ENCODE measurements around the gene NKTR. TPM values are rescaled to one million over a fixed set of nuclear protein-coding genes. Genes with fewer than 3 reads are reported as not detected.

The NKTR gene
- total RNA-seq, 1 donor from 2014 or later, result 73.7 TPM

DNA sequence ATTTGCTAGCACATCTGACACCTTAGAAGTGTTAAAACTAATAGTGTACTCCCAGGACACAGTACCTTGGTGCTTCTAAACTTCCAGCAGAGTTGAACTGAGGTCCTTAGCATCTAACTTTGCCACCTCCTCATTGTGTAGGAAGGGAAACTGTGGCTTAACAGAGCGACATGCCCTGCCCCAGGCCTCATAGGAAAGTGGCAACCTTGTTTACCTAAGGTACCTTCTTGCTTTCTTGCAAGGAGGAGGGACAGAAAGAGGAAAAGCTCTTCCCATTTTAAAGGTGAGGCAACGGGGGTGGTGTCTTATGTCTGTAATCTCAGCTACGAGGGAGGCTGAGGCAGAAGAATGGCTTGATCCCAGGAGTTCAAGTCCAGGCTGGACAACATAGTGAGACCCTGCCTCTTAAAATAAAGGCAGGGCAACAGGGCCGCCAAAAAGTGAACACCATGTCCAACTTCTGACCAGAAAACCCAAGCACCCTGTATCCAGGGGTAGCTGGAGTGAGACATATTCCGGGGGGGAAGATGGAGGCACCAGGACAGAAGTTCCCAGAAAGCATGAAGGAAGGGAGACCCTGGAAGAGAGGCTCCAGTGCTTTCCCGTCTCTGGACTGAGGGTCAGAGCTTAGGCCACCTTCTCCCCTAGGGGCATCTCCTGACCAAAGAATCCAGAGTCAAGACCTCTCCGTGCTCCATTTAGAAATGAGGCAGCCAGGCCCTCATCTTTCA is 84.3 kb downstream of the NKTR start:
- H3K9me3 Mint-ChIP-seq (ENCODE audit: unreplicated experiment), result no peaks in the 10 kb centered on the region
- no peak overlapping the region for H3K27ac Mint-ChIP-seq (ENCODE audit: unreplicated experiment)
- H3K4me3 Mint-ChIP-seq (ENCODE audit: unreplicated experiment), result no peak overlapping the region
- TF ChIP-seq, protein P1, sequence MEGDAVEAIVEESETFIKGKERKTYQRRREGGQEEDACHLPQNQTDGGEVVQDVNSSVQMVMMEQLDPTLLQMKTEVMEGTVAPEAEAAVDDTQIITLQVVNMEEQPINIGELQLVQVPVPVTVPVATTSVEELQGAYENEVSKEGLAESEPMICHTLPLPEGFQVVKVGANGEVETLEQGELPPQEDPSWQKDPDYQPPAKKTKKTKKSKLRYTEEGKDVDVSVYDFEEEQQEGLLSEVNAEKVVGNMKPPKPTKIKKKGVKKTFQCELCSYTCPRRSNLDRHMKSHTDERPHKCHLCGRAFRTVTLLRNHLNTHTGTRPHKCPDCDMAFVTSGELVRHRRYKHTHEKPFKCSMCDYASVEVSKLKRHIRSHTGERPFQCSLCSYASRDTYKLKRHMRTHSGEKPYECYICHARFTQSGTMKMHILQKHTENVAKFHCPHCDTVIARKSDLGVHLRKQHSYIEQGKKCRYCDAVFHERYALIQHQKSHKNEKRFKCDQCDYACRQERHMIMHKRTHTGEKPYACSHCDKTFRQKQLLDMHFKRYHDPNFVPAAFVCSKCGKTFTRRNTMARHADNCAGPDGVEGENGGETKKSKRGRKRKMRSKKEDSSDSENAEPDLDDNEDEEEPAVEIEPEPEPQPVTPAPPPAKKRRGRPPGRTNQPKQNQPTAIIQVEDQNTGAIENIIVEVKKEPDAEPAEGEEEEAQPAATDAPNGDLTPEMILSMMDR (IDR thresholded peaks at IDR 0.05), result no peak
- peaks cover 8% of the 10 kb centered on the region for H3K4me1 Mint-ChIP-seq (ENCODE audit: unreplicated experiment)
- no peaks in the 10 kb centered on the region for H3K36me3 Mint-ChIP-seq (ENCODE audit: unreplicated experiment)
- H3K27me3 Mint-ChIP-seq (ENCODE audit: unreplicated experiment), result peaks cover 29% of the 10 kb centered on the region
- no peak for DNase-seq (ENCODE audit: extremely low spot score, unreplicated experiment)

DNA sequence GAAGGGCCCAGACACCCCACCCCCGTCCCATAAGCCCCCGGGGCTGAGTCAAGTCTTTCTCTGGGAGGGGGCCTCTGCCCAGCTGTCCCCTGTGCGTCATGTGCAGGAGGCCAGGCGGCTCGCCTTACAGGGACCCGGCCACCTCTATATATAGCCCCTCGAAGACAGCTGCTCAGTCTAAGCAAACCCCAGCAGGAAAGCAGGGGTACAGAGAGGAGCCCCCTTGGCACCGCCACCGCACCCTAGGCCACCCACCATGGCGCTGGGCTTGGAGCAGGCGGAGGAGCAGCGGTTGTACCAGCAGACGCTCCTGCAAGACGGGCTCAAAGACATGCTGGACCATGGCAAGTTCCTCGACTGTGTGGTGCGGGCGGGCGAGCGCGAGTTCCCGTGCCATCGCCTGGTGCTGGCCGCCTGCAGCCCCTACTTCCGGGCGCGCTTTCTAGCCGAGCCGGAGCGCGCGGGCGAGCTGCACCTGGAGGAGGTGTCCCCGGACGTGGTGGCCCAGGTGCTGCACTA is 84.9 kb downstream of the NKTR start, which contains the start of gene KLHL40:
Gene KLHL40, plus strand, starts transcription at position 175 of the 519 bp plus-strand sequence. Its CDS starts 82 bp downstream, at position 257.
- H3K4me3 Mint-ChIP-seq (ENCODE audit: unreplicated experiment), result no peak within 1 kb of the TSS
- peaks cover 8% of the 10 kb centered on the region for H3K4me1 Mint-ChIP-seq (ENCODE audit: unreplicated experiment)
- no peak for DNase-seq (ENCODE audit: extremely low spot score, unreplicated experiment)
- no peaks in the 10 kb centered on the region for H3K36me3 Mint-ChIP-seq (ENCODE audit: unreplicated experiment)
- H3K9me3 Mint-ChIP-seq (ENCODE audit: unreplicated experiment), result no peaks in the 10 kb centered on the region
- no peak within 1 kb of the TSS for H3K27ac Mint-ChIP-seq (ENCODE audit: unreplicated experiment)
- peaks cover 29% of the 10 kb centered on the region for H3K27me3 Mint-ChIP-seq (ENCODE audit: unreplicated experiment)
- TF ChIP-seq, protein P1 (IDR thresholded peaks at IDR 0.05), result no peak

DNA sequence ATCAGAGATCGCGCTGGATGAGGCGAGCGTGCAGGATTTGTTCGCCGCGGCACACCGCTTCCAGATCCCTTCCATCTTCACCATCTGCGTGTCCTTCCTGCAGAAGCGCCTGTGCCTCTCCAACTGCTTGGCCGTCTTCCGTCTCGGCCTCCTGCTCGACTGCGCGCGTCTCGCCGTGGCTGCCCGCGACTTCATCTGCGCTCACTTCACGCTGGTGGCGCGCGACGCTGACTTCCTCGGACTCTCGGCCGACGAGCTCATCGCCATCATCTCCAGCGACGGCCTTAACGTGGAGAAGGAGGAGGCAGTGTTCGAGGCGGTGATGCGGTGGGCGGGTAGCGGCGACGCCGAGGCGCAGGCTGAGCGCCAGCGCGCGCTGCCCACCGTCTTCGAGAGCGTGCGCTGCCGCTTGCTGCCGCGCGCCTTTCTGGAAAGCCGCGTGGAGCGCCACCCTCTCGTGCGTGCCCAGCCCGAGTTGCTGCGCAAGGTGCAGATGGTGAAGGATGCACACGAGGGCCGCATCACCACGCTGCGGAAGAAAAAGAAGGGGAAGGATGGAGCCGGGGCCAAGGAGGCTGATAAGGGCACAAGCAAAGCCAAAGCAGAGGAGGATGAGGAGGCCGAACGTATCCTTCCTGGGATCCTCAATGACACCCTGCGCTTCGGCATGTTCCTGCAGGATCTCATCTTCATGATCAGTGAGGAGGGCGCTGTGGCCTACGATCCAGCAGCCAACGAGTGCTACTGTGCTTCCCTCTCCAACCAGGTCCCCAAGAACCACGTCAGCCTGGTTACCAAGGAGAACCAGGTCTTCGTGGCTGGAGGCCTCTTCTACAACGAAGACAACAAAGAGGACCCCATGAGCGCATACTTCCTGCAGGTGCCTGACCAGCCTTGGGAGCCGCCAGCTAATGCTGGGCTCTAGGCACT is 85.7 kb downstream of the NKTR start:
- H3K4me1 Mint-ChIP-seq (ENCODE audit: unreplicated experiment), result peaks cover 8% of the 10 kb centered on the region
- H3K27me3 Mint-ChIP-seq (ENCODE audit: unreplicated experiment), result peaks cover 28% of the 10 kb centered on the region
- TF ChIP-seq, protein P1 (IDR thresholded peaks at IDR 0.05), result no peak
- H3K36me3 Mint-ChIP-seq (ENCODE audit: unreplicated experiment), result no peaks in the 10 kb centered on the region
- no peak for DNase-seq (ENCODE audit: extremely low spot score, unreplicated experiment)
- H3K9me3 Mint-ChIP-seq (ENCODE audit: unreplicated experiment), result no peaks in the 10 kb centered on the region
- no peak overlapping the region for H3K4me3 Mint-ChIP-seq (ENCODE audit: unreplicated experiment)
- no peak overlapping the region for H3K27ac Mint-ChIP-seq (ENCODE audit: unreplicated experiment)

DNA sequence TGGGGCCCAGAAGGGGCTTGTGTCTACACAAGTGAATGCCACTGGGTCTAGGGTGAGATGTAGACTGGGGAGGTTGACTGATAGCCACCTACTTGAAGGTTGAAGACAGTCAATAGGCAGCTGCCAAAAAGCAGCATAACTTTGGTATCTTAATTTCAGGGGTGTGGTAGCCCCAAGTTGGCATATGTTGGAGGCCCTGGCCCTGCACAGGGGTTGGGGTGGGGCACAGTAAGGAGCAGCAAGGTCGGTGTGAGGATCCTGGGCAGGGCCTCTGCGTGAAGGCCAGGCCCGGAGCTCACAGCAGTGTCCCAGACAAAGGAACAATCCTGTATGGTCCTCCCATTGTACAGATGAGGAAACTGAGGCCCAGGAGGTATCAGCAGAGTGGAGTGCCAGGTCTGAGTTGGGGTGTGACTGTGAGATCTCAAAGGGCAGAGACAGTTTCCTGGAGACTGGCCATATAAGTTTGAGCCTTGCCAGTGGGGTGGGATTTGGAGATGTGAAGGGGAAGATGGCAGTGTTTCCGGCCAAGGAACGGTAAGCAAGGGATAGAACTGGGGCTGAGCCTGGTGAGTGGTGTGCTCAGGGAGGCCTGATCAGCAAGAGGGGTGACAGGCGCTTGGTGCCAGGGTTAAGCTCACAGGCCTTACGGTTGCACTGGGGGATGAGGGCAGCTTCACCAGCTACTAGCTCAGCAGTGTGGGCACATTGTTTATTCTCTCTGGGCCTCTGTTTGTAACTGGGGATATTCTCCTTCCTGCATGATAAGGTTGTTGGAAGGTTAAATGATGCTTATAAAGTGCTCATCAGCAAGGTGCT is 86.6 kb downstream of the NKTR start:
- H3K27me3 Mint-ChIP-seq (ENCODE audit: unreplicated experiment), result peaks cover 22% of the 10 kb centered on the region
- no peaks in the 10 kb centered on the region for H3K9me3 Mint-ChIP-seq (ENCODE audit: unreplicated experiment)
- H3K4me3 Mint-ChIP-seq (ENCODE audit: unreplicated experiment), result no peak overlapping the region
- H3K27ac Mint-ChIP-seq (ENCODE audit: unreplicated experiment), result no peak overlapping the region
- H3K36me3 Mint-ChIP-seq (ENCODE audit: unreplicated experiment), result no peaks in the 10 kb centered on the region
- TF ChIP-seq, protein P1 (IDR thresholded peaks at IDR 0.05), result no peak
- H3K4me1 Mint-ChIP-seq (ENCODE audit: unreplicated experiment), result peaks cover 8% of the 10 kb centered on the region
- DNase-seq (ENCODE audit: extremely low spot score, unreplicated experiment), result no peak
